ENCODE measurements around the gene RPP14.
"Not testable (repeated sequence)": the region's sequence is repeated elsewhere in the genome, so short reads cannot be mapped to it uniquely, and the experiment has no call there.

The RPP14 gene

GRCh38 chr3:58331593-58332152 lies 25.6 kb downstream of the RPP14 start:
- no peak for DNase-seq (ENCODE audit: low read depth)

- peak; percentile 72 for DNase-seq (ENCODE audit: low read depth)
These were observed 26.6 kb downstream of the RPP14 start, which contains the start of gene PXK for GRCh38 chr3:58332575-58333188. PXK (plus strand) TSS chr3:58332892; CDS start chr3:58332989, 97 bp downstream.

GRCh38 chr3:58333206-58334012 lies 27.4 kb downstream of the RPP14 start:
- no peak for DNase-seq (ENCODE audit: low read depth)

GRCh38 chr3:58334013-58334321 lies 27.9 kb downstream of the RPP14 start:
- DNase-seq (ENCODE audit: low read depth): no peak

GRCh38 chr3:58334506-58334884 lies 28.4 kb downstream of the RPP14 start:
- no peak for DNase-seq (ENCODE audit: low read depth)

- no peak for DNase-seq (ENCODE audit: low read depth)
These were observed 29.6 kb downstream of the RPP14 start for GRCh38 chr3:58335652-58335947.

GRCh38 chr3:58336135-58336882 lies 30.3 kb downstream of the RPP14 start:
- no peak for DNase-seq (ENCODE audit: low read depth)

- DNase-seq (ENCODE audit: low read depth): no peak
These were observed 31.1 kb downstream of the RPP14 start for GRCh38 chr3:58337190-58337589.

GRCh38 chr3:58339146-58339545 lies 33.1 kb downstream of the RPP14 start:
- not testable (repeated sequence) for DNase-seq (ENCODE audit: low read depth)

- no peak for DNase-seq (ENCODE audit: low read depth)
These were observed 34.7 kb downstream of the RPP14 start for GRCh38 chr3:58340594-58341244.

GRCh38 chr3:58341376-58341775 lies 35.3 kb downstream of the RPP14 start:
- DNase-seq (ENCODE audit: low read depth): no peak

GRCh38 chr3:58342676-58343075 lies 36.6 kb downstream of the RPP14 start:
- DNase-seq (ENCODE audit: low read depth): no peak

- DNase-seq (ENCODE audit: low read depth): no peak
These were observed 39.4 kb downstream of the RPP14 start for GRCh38 chr3:58345457-58345856.

- no peak for DNase-seq (ENCODE audit: low read depth)
These were observed 40.3 kb downstream of the RPP14 start for GRCh38 chr3:58346368-58346767.

GRCh38 chr3:58347984-58348383 lies 41.9 kb downstream of the RPP14 start:
- DNase-seq (ENCODE audit: low read depth): no peak

GRCh38 chr3:58349792-58350626 lies 44.0 kb downstream of the RPP14 start:
- DNase-seq (ENCODE audit: low read depth): no peak

- no peak for DNase-seq (ENCODE audit: low read depth)
These were observed 44.6 kb downstream of the RPP14 start for GRCh38 chr3:58350627-58351013.

- no peak for DNase-seq (ENCODE audit: low read depth)
These were observed 45.9 kb downstream of the RPP14 start for GRCh38 chr3:58351920-58352319.

GRCh38 chr3:58352626-58353025 lies 46.6 kb downstream of the RPP14 start:
- DNase-seq (ENCODE audit: low read depth): no peak

- no peak for DNase-seq (ENCODE audit: low read depth)
These were observed 47.9 kb downstream of the RPP14 start for GRCh38 chr3:58353722-58354553.

- DNase-seq (ENCODE audit: low read depth): no peak
These were observed 49.1 kb downstream of the RPP14 start for GRCh38 chr3:58355179-58355578.

Data from activated T-cell treated with anti-CD3 and anti-CD28 coated beads for 24 hours (primary cell).